Measurements from ENCODE around the gene ATP8B1.

GRCh38 chr18:57843386-57843785 lies 40.3 kb upstream of the ATP8B1 start:
- TF ChIP-seq MAX (IDR thresholded peaks at IDR 0.05) (no peak), CTCF (IDR thresholded peaks at IDR 0.05; ENCODE audit: control extremely low read depth in 1 of 3, insufficient read depth in 1 of 3, low read depth in 1 of 3, low read length in 3 of 3) (no peak), EZH2 (IDR thresholded peaks at IDR 0.05; ENCODE audit: low read depth, low read length, severe bottlenecking) (no peak)

All from H1 (cell line).